ENCODE results near the gene OGFR. TPM values are rescaled to one million over a fixed set of nuclear protein-coding genes. Genes with fewer than 3 reads are reported as not detected.

The OGFR gene
- total RNA-seq, 1 experiment from 2014 or later: 84.7 TPM

DNA sequence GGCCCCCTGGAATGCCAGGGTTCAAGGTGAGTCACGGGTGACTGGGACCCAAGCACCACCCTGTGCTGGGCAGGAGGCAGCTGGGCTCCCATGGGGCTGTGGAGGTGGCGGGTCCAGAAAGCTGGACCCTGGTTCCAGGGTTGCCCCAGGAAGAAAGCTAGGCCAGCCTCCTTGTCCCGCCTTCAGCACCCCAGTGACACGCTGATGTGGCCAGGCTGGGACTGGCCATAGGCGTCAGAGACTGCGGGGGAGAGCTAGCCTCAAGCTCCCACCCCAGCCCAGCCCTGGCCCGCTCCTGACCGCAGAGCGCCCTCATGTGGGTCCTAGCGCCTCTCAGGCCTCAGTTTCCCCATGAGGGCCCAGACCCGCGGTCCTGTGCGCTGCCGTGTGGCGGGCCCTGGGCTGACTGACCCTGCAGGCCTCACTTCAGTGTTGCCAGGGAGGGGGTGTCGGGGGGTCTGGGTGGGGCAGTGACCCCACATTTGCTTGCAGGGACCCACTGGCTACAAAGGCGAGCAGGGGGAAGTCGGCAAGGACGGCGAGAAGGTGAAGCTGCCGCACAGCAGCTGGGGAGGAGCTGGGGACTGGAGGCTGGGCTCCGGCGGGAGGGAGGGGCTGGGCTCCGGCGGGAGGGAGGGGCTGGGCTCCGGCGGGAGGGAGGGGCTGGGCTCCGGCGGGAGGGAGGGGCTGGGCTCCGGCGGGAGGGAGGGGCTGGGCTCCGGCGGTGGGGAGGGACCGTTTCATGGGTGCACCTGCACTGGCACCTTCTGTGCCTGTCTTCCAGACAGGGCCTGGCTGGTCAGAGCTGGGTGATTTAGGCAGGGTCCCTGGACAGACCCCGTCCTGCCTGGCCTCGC, 20.1 kb downstream of the OGFR start:
- TF ChIP-seq, protein P1, sequence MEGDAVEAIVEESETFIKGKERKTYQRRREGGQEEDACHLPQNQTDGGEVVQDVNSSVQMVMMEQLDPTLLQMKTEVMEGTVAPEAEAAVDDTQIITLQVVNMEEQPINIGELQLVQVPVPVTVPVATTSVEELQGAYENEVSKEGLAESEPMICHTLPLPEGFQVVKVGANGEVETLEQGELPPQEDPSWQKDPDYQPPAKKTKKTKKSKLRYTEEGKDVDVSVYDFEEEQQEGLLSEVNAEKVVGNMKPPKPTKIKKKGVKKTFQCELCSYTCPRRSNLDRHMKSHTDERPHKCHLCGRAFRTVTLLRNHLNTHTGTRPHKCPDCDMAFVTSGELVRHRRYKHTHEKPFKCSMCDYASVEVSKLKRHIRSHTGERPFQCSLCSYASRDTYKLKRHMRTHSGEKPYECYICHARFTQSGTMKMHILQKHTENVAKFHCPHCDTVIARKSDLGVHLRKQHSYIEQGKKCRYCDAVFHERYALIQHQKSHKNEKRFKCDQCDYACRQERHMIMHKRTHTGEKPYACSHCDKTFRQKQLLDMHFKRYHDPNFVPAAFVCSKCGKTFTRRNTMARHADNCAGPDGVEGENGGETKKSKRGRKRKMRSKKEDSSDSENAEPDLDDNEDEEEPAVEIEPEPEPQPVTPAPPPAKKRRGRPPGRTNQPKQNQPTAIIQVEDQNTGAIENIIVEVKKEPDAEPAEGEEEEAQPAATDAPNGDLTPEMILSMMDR (IDR thresholded peaks at IDR 0.05; ENCODE audit: insufficient read depth in 1 of 2, low read depth in 1 of 2, low read length in 1 of 2, severe bottlenecking in 1 of 2, unreplicated experiment in 1 of 2): no peak
- H3K4me3 ChIP-seq (ENCODE audit: low read depth, low read length): no peak overlapping the region
- POLR2A ChIA-PET: no interaction called here
- intact Hi-C loops (cut with micrococcal nuclease; ENCODE audit: unreplicated experiment): no loop called here
- H3K9me3 ChIP-seq: no peaks in the 10 kb centered on the region
- Mint-ChIP-seq H3K4me3 (ENCODE audit: unreplicated experiment) (no peak overlapping the region), H3K9me3 (ENCODE audit: unreplicated experiment) (no peaks in the 10 kb centered on the region), H3K4me1 (ENCODE audit: low read depth, unreplicated experiment) (no peaks in the 10 kb centered on the region), H3K27me3 (ENCODE audit: insufficient read depth, unreplicated experiment) (no peaks in the 10 kb centered on the region), H3K27ac (ENCODE audit: unreplicated experiment) (no peak overlapping the region), H3K36me3 (ENCODE audit: insufficient read depth, unreplicated experiment) (no peaks in the 10 kb centered on the region)
- CTCF ChIA-PET: interaction anchor here (0.5 to 0.7 kb wide), 2 partner anchors 16 to 684 kb away, joined by 3 to 4 read pairs; no protein-coding TSS in a partner anchor
- no peaks in the 10 kb centered on the region for H3K27me3 ChIP-seq (replicated peaks; ENCODE audit: control insufficient read depth, insufficient read depth, low read length)
- H3K36me3 ChIP-seq (ENCODE audit: control insufficient read depth, insufficient read depth, low read length): no peaks in the 10 kb centered on the region
- BruUV-seq (replicated peaks): no TSS peak
- peaks cover 5% of the 10 kb centered on the region for H3K4me1 ChIP-seq
- DNase-seq: no peak

DNA sequence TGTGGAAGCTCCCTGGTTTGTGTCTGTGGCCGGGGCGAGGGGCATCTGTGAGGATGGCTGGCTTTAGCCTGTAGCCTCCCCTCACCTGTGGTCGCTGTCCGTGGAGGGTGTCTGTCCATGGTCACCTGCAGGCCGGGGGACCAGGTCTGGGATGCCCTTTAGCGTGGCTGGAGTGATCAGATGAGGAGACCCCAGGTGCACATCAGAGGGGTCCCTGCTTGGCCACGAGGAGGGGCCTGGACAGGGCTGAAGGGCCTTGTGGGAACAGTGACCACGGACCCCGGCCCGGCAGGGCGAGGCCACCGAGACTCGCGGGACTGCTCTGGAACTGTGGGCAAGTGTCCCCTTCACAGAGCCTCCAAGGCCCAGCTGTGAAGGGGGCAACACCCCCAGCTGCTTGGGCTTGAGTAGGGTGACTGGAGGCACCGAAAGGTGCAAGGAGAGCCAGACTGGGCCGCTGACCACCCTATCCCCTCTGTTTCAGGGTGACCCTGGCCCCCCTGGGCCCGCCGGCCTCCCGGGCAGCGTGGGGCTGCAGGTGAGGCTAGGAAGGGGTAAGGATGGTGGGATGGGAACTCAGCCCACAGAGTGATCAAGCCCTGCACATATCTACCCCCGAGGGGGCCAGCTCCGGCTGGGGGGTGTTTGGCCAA, 20.8 kb downstream of the OGFR start:
- intact Hi-C loops (cut with micrococcal nuclease; ENCODE audit: unreplicated experiment): no loop called here
- Histone ChIP-seq H3K4me1 (peaks cover 5% of the 10 kb centered on the region), H3K9me3 (no peaks in the 10 kb centered on the region), H3K27me3 (replicated peaks; ENCODE audit: control insufficient read depth, insufficient read depth, low read length) (no peaks in the 10 kb centered on the region), H3K4me3 (ENCODE audit: low read depth, low read length) (no peak overlapping the region), H3K36me3 (ENCODE audit: control insufficient read depth, insufficient read depth, low read length) (no peaks in the 10 kb centered on the region)
- ChIA-PET POLR2A (no interaction called here), CTCF (interaction anchor here (0.7 kb wide), 1 partner anchor 17 kb away, joined by 3 read pairs; no protein-coding TSS in a partner anchor)
- DNase-seq: no peak
- H3K9me3 Mint-ChIP-seq (ENCODE audit: unreplicated experiment): no peaks in the 10 kb centered on the region
- BruUV-seq (replicated peaks): no TSS peak
- TF ChIP-seq, protein P1 (IDR thresholded peaks at IDR 0.05; ENCODE audit: insufficient read depth in 1 of 2, low read depth in 1 of 2, low read length in 1 of 2, severe bottlenecking in 1 of 2, unreplicated experiment in 1 of 2): no peak
- no peaks in the 10 kb centered on the region for H3K27me3 Mint-ChIP-seq (ENCODE audit: insufficient read depth, unreplicated experiment)
- H3K4me3 Mint-ChIP-seq (ENCODE audit: unreplicated experiment): no peak overlapping the region
- no peaks in the 10 kb centered on the region for H3K4me1 Mint-ChIP-seq (ENCODE audit: low read depth, unreplicated experiment)
- no peaks in the 10 kb centered on the region for H3K36me3 Mint-ChIP-seq (ENCODE audit: insufficient read depth, unreplicated experiment)
- no peak overlapping the region for H3K27ac Mint-ChIP-seq (ENCODE audit: unreplicated experiment)

DNA sequence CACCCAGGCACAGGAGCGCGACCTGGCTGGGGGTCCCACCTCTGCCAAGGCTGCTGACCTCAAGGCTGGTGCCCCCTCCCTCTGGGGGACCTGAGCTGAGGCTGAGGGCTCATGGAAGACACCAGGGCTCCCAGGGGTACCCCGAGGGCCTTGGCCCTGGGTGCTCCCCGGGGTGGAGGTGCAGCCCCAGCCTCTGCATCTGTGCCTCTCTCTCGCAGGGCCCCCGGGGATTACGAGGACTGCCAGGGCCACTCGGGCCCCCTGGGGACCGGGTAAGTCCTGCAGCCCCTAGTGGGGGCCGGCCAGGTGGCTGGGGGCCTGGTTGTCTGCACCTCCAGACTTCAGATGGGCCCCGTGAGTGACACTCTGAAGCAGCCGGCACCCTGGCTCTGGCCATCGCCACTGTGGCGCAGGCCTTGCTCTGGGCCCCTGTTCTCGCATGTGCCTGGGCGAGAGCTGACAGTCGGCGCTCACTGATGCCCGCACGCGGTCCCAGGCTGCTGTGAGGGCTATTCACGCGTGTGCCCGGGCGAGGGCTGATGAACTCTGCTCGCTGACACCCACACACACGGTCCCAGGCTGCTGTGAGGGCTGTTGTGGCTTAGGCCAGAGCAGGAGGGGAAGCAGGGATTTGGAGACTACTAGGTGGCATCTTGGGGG, 21.5 kb downstream of the OGFR start:
- Histone ChIP-seq H3K9me3 (no peaks in the 10 kb centered on the region), H3K36me3 (ENCODE audit: control insufficient read depth, insufficient read depth, low read length) (no peaks in the 10 kb centered on the region), H3K4me3 (ENCODE audit: low read depth, low read length) (no peak overlapping the region), H3K4me1 (peaks cover 5% of the 10 kb centered on the region), H3K27me3 (replicated peaks; ENCODE audit: control insufficient read depth, insufficient read depth, low read length) (no peaks in the 10 kb centered on the region)
- intact Hi-C loops (cut with micrococcal nuclease; ENCODE audit: unreplicated experiment): no loop called here
- H3K27me3 Mint-ChIP-seq (ENCODE audit: insufficient read depth, unreplicated experiment): no peaks in the 10 kb centered on the region
- DNase-seq: no peak
- H3K36me3 Mint-ChIP-seq (ENCODE audit: insufficient read depth, unreplicated experiment): no peaks in the 10 kb centered on the region
- H3K9me3 Mint-ChIP-seq (ENCODE audit: unreplicated experiment): no peaks in the 10 kb centered on the region
- H3K4me3 Mint-ChIP-seq (ENCODE audit: unreplicated experiment): no peak overlapping the region
- POLR2A ChIA-PET: no interaction called here
- BruUV-seq (replicated peaks): no TSS peak
- CTCF ChIA-PET: no interaction called here
- TF ChIP-seq, protein P1 (IDR thresholded peaks at IDR 0.05; ENCODE audit: insufficient read depth in 1 of 2, low read depth in 1 of 2, low read length in 1 of 2, severe bottlenecking in 1 of 2, unreplicated experiment in 1 of 2): no peak
- H3K4me1 Mint-ChIP-seq (ENCODE audit: low read depth, unreplicated experiment): no peaks in the 10 kb centered on the region
- H3K27ac Mint-ChIP-seq (ENCODE audit: unreplicated experiment): no peak overlapping the region

All from Caco-2 (cell line).